HG03575 (cell line): Measurements from ENCODE around the gene ZG16B.

Experiments
- ATAC-seq: cut with Tn5 transposase; IDR thresholded peaks from one replicate; pipeline ENCODE4 v1.9.1; 2021; ENCODE audit not compliant: unreplicated experiment, insufficient number of reproducible peaks, low FRiP score; ENCODE audit errors: extremely low read depth

The ZG16B gene

GRCh38 chr16:2820836-2821486 is 9.1 kb upstream of the ZG16B start:
- ATAC-seq, result no peak

DNA sequence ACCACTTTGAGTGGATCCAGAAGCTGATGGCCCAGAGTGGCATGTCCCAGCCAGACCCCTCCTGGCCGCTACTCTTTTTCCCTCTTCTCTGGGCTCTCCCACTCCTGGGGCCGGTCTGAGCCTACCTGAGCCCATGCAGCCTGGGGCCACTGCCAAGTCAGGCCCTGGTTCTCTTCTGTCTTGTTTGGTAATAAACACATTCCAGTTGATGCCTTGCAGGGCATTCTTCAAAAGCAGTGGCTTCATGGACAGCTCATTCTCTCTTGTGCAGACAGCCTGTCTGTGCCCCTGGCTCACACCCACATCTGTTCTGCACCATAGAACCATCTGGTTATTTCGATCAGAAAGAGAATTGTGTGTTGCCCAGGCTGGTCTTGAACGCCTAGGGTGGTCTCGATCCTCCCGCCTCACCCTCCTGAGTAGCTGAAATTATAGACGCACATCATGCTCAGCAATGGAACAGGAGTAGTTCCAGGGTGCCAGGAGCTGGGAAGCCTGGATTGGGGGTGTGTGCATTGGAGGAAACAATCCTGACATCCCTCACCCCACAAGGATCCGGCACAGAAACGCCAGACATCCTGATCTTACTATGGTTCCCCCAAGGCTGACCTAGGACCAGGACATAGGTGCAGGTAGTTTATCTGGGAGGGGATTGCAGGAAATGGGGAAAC is 8.5 kb upstream of the ZG16B start:
- ATAC-seq, result no peak

- no peak for ATAC-seq
Measured at GRCh38 chr16:2822158-2822495, 8.0 kb upstream of the ZG16B start.

DNA sequence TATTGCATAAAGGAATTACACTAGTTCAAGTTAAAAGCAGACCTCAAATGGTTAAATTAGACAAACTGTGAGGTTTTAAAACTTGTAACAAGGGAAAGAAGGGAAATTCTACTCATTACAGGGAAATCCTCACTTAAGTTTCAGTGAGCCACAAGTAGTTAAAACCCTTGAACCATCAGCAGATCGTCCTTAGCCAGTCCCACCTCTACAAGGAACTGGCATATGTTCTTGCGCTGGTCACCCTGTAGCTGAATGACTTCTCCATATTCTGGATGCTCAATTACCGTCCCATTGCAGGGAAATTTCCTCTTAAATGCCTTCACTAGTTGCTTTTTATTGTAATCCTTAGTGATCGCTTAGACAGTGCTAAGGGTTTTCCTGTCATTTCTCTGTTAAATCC is 7.6 kb upstream of the ZG16B start:
- ATAC-seq, result no peak

- ATAC-seq, result no peak
Measured at GRCh38 chr16:2824626-2825025, 5.5 kb upstream of the ZG16B start.

DNA sequence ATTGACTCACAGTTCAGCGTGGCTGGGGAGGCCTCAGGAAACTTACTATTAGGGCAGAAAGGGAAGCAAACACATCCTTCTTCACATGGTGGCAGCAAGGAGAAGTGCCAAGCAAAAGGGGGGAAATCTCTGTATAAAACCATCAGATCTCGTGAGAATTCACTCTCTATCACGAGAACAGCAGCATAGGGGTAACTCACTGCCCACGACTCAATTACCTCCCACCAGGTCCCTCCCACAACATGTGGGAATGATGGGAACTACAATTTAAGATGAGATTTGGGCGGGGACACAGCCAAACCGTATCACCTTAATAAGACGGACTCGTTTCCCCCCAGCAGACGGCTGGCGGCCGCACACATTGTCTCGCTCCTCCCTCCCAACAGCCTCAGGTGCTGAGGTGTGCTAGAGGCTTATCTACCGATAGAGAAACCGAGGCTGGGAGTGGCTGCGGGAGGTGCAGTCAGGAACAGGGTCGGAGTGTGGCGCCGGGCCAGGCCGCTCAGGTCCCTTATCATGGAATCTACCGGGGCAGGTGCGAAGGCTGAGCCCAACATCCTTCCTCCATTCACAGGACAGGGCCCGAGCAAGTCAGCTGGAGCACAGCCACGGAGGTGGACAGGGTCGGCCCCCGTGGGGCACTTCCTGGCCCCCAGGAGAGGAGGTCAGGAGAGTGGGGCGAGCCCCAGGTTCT is 4.9 kb upstream of the ZG16B start:
- no peak for ATAC-seq

DNA sequence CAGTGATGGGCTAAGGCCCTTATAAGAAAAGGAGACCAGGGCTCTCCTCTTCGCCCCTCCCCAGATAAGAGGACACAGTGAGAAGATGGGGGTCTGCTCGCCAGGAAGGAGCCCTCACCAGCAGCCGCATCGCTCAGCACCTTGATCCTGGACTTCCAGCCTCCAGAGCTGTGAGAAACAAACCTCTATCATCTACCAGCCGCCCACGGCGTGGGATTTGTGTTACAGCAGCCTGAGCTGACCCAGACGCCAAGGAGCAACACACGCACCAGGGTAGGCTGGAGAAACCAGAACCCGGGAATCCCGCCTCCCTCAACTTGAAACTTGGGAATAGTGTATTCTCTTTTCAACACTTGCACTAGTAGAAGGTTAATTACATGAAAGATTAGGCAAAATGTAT is 4.2 kb upstream of the ZG16B start:
- no peak for ATAC-seq

DNA sequence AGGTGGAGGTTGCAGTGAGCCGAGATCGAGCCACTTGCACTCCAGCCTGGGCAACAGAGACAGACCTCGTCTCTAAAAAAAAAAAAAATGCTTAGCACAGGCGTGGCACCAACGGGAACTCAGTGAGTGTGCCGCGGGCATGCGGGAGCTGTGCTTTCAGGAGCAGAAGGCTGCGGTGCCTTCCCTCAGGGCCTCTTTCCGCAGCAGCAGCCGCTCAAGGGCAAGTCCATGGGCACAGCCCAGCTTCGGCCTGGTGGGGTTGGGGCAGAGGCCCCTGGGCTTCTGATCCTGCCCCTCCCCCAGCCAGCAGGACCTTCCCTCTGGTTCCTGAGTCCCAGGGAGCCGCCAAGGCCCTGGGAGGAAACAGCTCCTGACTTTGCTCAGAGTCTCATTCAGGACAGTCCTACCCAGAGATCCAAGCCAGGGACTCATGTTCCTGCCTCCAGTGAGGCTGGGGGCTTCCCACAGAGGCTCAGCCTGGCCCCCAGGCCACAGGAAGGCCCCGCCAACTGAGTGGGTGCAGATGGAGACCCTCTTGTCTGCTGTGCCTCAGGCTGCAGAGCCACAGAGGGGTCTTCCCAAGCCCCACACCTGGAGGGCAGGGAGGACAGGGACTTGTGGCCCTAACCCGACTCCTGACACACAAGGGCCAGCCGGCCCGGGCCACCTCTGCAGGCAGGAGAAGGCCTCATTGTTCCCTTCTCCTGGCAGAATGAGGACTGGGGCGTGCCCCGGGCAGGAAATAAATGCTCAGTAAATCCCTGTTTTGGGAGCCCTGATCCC is 3.3 kb upstream of the ZG16B start:
- ATAC-seq, result no peak

DNA sequence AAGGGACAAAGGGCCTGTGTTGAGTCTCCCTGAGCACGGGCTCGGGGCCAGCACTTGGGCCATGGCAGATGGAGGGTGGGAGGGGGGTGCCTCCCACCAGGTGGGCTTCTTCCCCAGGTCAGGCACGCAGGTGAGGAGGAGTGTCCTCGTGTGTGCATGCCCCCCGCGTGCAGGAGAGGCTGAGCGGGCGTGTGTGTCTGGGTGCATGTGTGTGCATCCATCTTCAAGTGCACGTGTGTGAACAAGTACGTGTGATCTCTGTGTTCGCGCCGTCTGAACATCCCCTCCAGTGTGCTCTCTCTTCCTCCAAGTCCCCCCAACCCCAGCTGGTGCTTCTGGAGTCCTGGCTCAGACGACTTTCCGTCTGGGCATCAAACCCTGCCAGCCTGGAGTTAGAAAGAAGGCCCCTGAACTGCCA is 2.7 kb upstream of the ZG16B start:
- ATAC-seq, result no peak

GRCh38 chr16:2827831-2828520 is 2.1 kb upstream of the ZG16B start:
- ATAC-seq, result no peak

GRCh38 chr16:2828521-2828840 is 1.6 kb upstream of the ZG16B start:
- ATAC-seq, result no peak

DNA sequence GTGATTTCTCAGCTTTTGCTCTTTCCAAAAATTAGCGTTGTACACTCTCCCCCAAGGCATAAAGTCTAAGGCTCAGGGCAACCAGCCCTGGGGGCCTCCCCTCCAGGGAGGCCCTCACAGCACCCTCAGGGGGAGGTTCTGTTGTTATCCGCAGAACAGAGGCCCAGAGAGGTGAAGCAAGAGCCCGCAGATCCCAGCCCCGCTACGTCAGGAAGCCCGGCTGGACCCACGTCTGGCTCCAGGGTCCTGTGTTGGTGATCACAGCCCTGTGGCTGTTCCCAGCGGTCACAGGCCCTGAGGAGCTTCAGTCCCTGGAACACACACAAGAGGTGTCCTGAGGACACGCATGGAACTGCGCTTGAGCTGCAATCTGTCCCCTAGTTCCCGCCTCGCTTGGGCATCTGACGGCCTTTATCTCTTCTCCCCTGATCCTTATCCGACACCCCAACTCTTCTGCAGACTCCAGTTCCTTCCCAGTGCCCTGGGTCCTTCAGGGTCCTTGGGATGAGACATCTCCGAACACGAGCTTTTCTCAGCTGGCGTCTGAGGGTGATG is 1.1 kb upstream of the ZG16B start:
- no peak for ATAC-seq

GRCh38 chr16:2830355-2830695 is 222 bp downstream of the ZG16B start:
- ATAC-seq, result no peak

DNA sequence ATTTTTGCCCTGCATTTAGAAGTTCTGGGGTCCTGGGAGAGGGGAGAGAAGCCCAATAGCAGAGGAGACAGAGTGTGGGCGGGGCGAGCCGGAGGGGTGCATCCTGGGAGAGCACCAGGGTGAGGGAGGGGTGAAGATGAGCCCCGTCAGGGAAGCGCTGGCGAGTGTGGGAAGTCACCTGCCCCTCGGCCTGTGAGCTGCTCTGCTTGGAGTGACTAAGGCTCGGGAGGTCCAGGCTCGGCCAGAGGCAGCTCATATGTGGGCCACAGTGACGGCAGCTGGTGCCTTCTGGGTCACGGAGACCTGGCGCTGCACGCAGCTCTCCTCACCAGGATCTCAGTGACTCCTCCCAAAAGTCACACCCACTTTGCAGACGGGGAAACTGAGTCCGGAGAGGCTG is 1.1 kb downstream of the ZG16B start:
- ATAC-seq, result no peak

GRCh38 chr16:2833776-2834175 is 3.7 kb downstream of the ZG16B start:
- no peak for ATAC-seq

GRCh38 chr16:2834968-2835367 is 4.9 kb downstream of the ZG16B start:
- no peak for ATAC-seq

GRCh38 chr16:2835638-2836493 is 5.8 kb downstream of the ZG16B start:
- ATAC-seq, result no peak
